Measurements from ENCODE around the gene PRF1. TPM values are rescaled to one million over a fixed set of nuclear protein-coding genes. Genes with fewer than 3 reads are reported as not detected.

The PRF1 gene
- total RNA-seq, result not detected in 2 replicates
- not detected in 2 replicates for polyA plus RNA-seq
- polyA plus RNA-seq (2012), result not detected in 2 replicates
- not detected in 2 replicates for polyA minus RNA-seq (ENCODE audit: low replicate concordance)

DNA sequence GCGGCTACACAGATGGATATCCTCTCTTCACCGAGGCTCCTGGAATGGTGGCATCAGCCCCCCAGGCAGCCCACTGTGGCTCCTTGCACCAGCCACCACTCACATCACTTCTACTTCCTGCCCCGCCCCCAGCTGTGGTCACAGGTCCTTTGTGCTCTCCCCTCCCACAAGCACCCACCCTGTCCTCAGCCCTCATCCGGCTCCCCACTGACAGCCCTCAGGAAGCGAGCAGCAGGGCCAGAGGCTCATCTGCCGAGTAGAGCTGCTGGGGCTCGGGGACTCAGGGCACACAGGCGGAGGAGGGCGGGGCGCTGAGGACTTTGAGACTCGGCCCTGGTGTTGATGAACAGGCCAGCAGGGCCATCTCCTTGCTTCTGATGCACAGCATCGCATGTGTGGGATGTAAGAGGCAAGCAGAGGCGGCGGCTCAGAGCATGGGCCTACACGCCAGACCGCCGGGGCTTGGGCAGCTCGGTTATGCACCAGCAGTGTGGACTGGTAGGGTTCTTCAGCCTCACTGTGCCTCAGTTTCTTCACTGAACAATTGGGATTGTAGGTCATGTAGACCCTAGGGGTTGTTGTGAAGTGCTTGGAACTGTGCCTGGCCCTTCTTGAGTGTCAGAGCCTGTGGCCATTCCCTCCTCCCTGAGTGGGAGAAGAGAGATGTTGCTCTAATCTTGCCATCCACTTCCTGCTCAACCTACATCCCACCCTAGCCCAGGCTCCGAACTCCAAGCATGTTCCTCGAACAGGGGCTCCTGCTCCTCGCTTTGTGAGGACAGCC is at the start of gene PRF1:
Gene PRF1 (minus strand): TSS at position 77 of the 784 bp plus-strand sequence. CDS start 1,839 bp downstream, outside the sequence.
- H3K36me3 ChIP-seq (ENCODE audit: control insufficient read depth, insufficient read depth, low read length), result no peaks in the 10 kb centered on the region
- no peaks in the 10 kb centered on the region for H3K27me3 ChIP-seq (ENCODE audit: control insufficient read depth, insufficient read depth, low read length)
- no peaks in the 10 kb centered on the region for H3K9me3 ChIP-seq (ENCODE audit: control insufficient read depth, insufficient read depth, low read depth, low read length)
- no peaks in the 10 kb centered on the region for H4K20me1 ChIP-seq (ENCODE audit: control insufficient read depth, extremely low read depth, insufficient read depth, low read length)
- no peaks in the 10 kb centered on the region for H3K4me1 ChIP-seq (ENCODE audit: control insufficient read depth, extremely low read depth, insufficient read depth, low read length)
- no peak within 1 kb of the TSS for H2AFZ ChIP-seq (ENCODE audit: low read length)
- no peaks in the 10 kb centered on the region for H3K79me2 ChIP-seq (ENCODE audit: control insufficient read depth, insufficient read depth, low read length)
- no peak within 1 kb of the TSS for H3K27ac ChIP-seq (ENCODE audit: insufficient read depth, low read length)
- TF ChIP-seq, protein P1, sequence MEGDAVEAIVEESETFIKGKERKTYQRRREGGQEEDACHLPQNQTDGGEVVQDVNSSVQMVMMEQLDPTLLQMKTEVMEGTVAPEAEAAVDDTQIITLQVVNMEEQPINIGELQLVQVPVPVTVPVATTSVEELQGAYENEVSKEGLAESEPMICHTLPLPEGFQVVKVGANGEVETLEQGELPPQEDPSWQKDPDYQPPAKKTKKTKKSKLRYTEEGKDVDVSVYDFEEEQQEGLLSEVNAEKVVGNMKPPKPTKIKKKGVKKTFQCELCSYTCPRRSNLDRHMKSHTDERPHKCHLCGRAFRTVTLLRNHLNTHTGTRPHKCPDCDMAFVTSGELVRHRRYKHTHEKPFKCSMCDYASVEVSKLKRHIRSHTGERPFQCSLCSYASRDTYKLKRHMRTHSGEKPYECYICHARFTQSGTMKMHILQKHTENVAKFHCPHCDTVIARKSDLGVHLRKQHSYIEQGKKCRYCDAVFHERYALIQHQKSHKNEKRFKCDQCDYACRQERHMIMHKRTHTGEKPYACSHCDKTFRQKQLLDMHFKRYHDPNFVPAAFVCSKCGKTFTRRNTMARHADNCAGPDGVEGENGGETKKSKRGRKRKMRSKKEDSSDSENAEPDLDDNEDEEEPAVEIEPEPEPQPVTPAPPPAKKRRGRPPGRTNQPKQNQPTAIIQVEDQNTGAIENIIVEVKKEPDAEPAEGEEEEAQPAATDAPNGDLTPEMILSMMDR (conservative IDR thresholded peaks at IDR 0.05 in 1 of 2, IDR thresholded peaks at IDR 0.05 in 1 of 2; ENCODE audit: low read depth in 1 of 2, low read length in 2 of 2), result no peak
- TF ChIP-seq EZH2 (IDR thresholded peaks at IDR 0.05; ENCODE audit: low read length, missing control alignments), result no peak
- H3K9ac ChIP-seq (ENCODE audit: insufficient read depth, low read length), result no peak within 1 kb of the TSS
- no peak within 1 kb of the TSS for H3K4me3 ChIP-seq (replicated peaks in 1 of 4; ENCODE audit: control extremely low read depth in 1 of 4, insufficient read depth in 1 of 4, low read depth in 3 of 4, low read length in 4 of 4)
- no peak within 1 kb of the TSS for H3K4me2 ChIP-seq (ENCODE audit: extremely low read depth, insufficient read depth, low read length)
- DNase-seq (ENCODE audit: low read depth in 2 of 2), result no peak

DNA sequence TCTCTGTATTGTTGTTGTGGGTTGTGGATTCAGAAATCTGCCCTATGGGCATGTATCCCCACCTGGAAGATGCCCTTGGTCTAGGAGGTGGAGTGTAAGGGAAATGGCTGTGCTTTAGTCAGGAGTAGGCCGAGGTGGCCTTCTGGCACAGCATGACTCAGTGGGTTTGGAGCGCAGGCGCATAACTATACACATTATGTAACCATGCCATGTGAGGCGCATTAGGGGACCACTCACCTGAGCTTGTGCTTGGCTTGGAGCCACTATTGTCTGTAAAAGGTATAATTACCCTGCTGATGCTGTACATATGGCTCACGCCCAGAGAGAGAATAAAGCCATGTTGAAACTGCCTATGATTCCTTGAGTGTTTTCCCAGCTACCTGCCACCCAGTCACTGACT is 49.1 kb upstream of the PRF1 start:
- H3K9ac ChIP-seq (ENCODE audit: insufficient read depth, low read length), result no peak overlapping the region
- H3K4me3 ChIP-seq (replicated peaks in 1 of 4; ENCODE audit: control extremely low read depth in 1 of 4, insufficient read depth in 1 of 4, low read depth in 3 of 4, low read length in 4 of 4), result no peak overlapping the region
- H3K9me3 ChIP-seq (ENCODE audit: control insufficient read depth, insufficient read depth, low read depth, low read length), result no peaks in the 10 kb centered on the region
- H3K79me2 ChIP-seq (ENCODE audit: control insufficient read depth, insufficient read depth, low read length), result no peaks in the 10 kb centered on the region
- H2AFZ ChIP-seq (ENCODE audit: low read length), result no peak overlapping the region
- no peak for TF ChIP-seq EZH2 (IDR thresholded peaks at IDR 0.05; ENCODE audit: low read length, missing control alignments)
- TF ChIP-seq, protein P1 (conservative IDR thresholded peaks at IDR 0.05 in 1 of 2, IDR thresholded peaks at IDR 0.05 in 1 of 2; ENCODE audit: low read depth in 1 of 2, low read length in 2 of 2), result no peak
- no peak for DNase-seq (ENCODE audit: low read depth in 2 of 2)
- no peaks in the 10 kb centered on the region for H3K27me3 ChIP-seq (ENCODE audit: control insufficient read depth, insufficient read depth, low read length)
- H3K36me3 ChIP-seq (ENCODE audit: control insufficient read depth, insufficient read depth, low read length), result no peaks in the 10 kb centered on the region
- H3K27ac ChIP-seq (ENCODE audit: insufficient read depth, low read length), result peak overlapping the region; percentile 8
- H3K4me1 ChIP-seq (ENCODE audit: control insufficient read depth, extremely low read depth, insufficient read depth, low read length), result peaks cover 22% of the 10 kb centered on the region
- H3K4me2 ChIP-seq (ENCODE audit: extremely low read depth, insufficient read depth, low read length), result no peak overlapping the region
- no peaks in the 10 kb centered on the region for H4K20me1 ChIP-seq (ENCODE audit: control insufficient read depth, extremely low read depth, insufficient read depth, low read length)

DNA sequence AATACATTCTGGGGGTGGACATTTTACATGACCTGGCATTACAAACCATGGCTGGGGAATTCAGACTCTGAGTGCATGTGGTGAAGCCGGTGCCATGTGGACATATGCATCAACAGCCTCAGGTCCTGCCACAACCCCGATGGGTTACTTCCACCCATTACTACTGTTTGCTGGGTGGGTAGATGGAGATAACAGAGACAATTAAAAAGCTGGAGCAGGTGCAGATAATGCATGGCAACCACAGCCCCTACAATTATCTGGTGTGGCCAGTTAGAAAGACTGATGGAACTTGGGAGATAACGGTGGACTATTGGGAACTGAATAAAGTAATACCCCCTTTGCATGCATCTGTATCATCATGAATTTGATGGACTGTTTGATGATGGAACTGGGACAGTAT is 48.2 kb upstream of the PRF1 start:
- Histone ChIP-seq H2AFZ (ENCODE audit: low read length) (no peak overlapping the region), H3K4me1 (ENCODE audit: control insufficient read depth, extremely low read depth, insufficient read depth, low read length) (peaks cover 16% of the 10 kb centered on the region), H3K27me3 (ENCODE audit: control insufficient read depth, insufficient read depth, low read length) (no peaks in the 10 kb centered on the region), H3K9ac (ENCODE audit: insufficient read depth, low read length) (no peak overlapping the region), H3K36me3 (ENCODE audit: control insufficient read depth, insufficient read depth, low read length) (no peaks in the 10 kb centered on the region), H3K79me2 (ENCODE audit: control insufficient read depth, insufficient read depth, low read length) (no peaks in the 10 kb centered on the region), H3K4me2 (ENCODE audit: extremely low read depth, insufficient read depth, low read length) (no peak overlapping the region), H4K20me1 (ENCODE audit: control insufficient read depth, extremely low read depth, insufficient read depth, low read length) (no peaks in the 10 kb centered on the region), H3K4me3 (replicated peaks in 1 of 4; ENCODE audit: control extremely low read depth in 1 of 4, insufficient read depth in 1 of 4, low read depth in 3 of 4, low read length in 4 of 4) (no peak overlapping the region), H3K27ac (ENCODE audit: insufficient read depth, low read length) (no peak overlapping the region), H3K9me3 (ENCODE audit: control insufficient read depth, insufficient read depth, low read depth, low read length) (no peaks in the 10 kb centered on the region)
- no peak for DNase-seq (ENCODE audit: low read depth in 2 of 2)
- TF ChIP-seq EZH2 (IDR thresholded peaks at IDR 0.05; ENCODE audit: low read length, missing control alignments), result no peak
- TF ChIP-seq, protein P1 (conservative IDR thresholded peaks at IDR 0.05 in 1 of 2, IDR thresholded peaks at IDR 0.05 in 1 of 2; ENCODE audit: low read depth in 1 of 2, low read length in 2 of 2), result no peak
